HCT116 (cell line): ENCODE measurements around the gene ATG5. TPM values are rescaled to one million over a fixed set of nuclear protein-coding genes. Genes with fewer than 3 reads are reported as not detected.

Source experiments
- ATAC-seq: fragments of 200-7000 bp; cut with Tn5 transposase; 2 replicates; pipeline ENCODE4 v1.9.1; 2020; ENCODE audit warnings: mild to moderate bottlenecking, moderate library complexity
- BruUV-seq: library from RNA; stranded (reverse); fragments of 400-500 nt; replicated peaks from 2 replicates; lab custom pipeline; 2021; lab: Mats Ljungman, UMichigan
- CTCF ChIA-PET: fragments of 300-600 bp; sonication (Branson Sonifier 250); formaldehyde crosslinking; loops from one replicate; lab custom pipeline; 2021; ENCODE audit warnings: antibody characterized with exemption; lab: Charles Lee
- POLR2A ChIA-PET: fragments of 300-600, 350-600 bp; sonication (Branson Sonifier 250); formaldehyde crosslinking; loops from one replicate; lab custom pipeline; 2021; ENCODE audit warnings: antibody characterized with exemption; lab: Charles Lee
- RAD21 ChIA-PET, 2 experiments: fragments of 300-600 bp; sonication (Branson Sonifier 250); formaldehyde crosslinking; loops; one replicate each; lab custom pipeline; 2023; ENCODE audit warnings: low total read pairs in 2 of 2; ENCODE audit not compliant: uncharacterized antibody in 2 of 2, unreplicated experiment in 2 of 2, low non-redundant PET in 1 of 2; lab: Charles Lee
- DNase-seq: peaks from one replicate; pipeline ENCODE4 v3.0.0-alpha.2; 2010; ENCODE audit warnings: low read depth, low spot score
- H2AFZ ChIP-seq: fragments of 200-600 bp; shearing (Covaris generic), sonication (generic); 2 replicates; pipeline ENCODE4 v1.6.1; 2017; ENCODE audit warnings: low read depth, mixed run types, mixed read lengths, antibody characterized with exemption, low read length; ENCODE audit not compliant: poor library complexity, severe bottlenecking
- H3K27ac ChIP-seq: 2 replicates; pipeline ENCODE4 v1.5.1; 2012; ENCODE audit warnings: low read depth, low read length
- H3K27me3 ChIP-seq: fragments of 200-600 bp; sonication (generic); 2 replicates; pipeline ENCODE4 v1.6.1; 2016; ENCODE audit warnings: mixed run types, low read length, mixed read lengths; ENCODE audit not compliant: insufficient read depth
- H3K36me3 ChIP-seq, 2 experiments: fragments of 200-500 bp in 1 of 2; fragments of 200-600 bp in 1 of 2; sonication (Bioruptor generic) in 1 of 2; sonication (generic) in 1 of 2; 2 replicates each; pipeline versions ENCODE4 v1.5.1 to v1.6.1; 2014 to 2016; ENCODE audit warnings: low read length in 2 of 2, inconsistent platforms in 1 of 2, mixed read lengths in 1 of 2, mixed run types in 1 of 2; ENCODE audit not compliant: insufficient read depth in 2 of 2, control insufficient read depth in 1 of 2
- H3K4me1 ChIP-seq, 2 experiments: fragments of 200-600 bp in 1 of 2; sonication (generic) in 1 of 2; 2 replicates each; pipeline versions ENCODE4 v1.5.1 to v1.6.1; 2012 to 2017; ENCODE audit warnings: low read length in 2 of 2, inconsistent platforms in 1 of 2, mild to moderate bottlenecking in 1 of 2, mixed read lengths in 1 of 2, mixed run types in 1 of 2, moderate library complexity in 1 of 2; ENCODE audit not compliant: insufficient read depth in 2 of 2, control insufficient read depth in 1 of 2
- H3K4me2 ChIP-seq: fragments of 200-600 bp; sonication (generic); 2 replicates; pipeline ENCODE4 v1.6.1; 2017; ENCODE audit warnings: mixed run types, low read length, mixed read lengths
- H3K4me3 ChIP-seq, 2 experiments: fragments of 200-600 bp in 1 of 2; sonication (generic) in 1 of 2; replicated peaks in 1 of 2; 2 replicates each; pipeline ENCODE4 v1.5.1; 2011 to 2016; ENCODE audit warnings: low read length in 2 of 2, control low read depth in 1 of 2, low read depth in 1 of 2, mild to moderate bottlenecking in 1 of 2, mixed read lengths in 1 of 2, mixed run types in 1 of 2
- H3K79me2 ChIP-seq: fragments of 200-600 bp; sonication (generic); 2 replicates; pipeline ENCODE4 v1.6.1; 2017; ENCODE audit warnings: mild to moderate bottlenecking, mixed run types, low read length, moderate library complexity, mixed read lengths; ENCODE audit not compliant: insufficient read depth
- H3K9ac ChIP-seq: fragments of 200-600 bp; sonication (generic); 2 replicates; pipeline ENCODE4 v1.6.1; 2016; ENCODE audit warnings: low read length, mixed read lengths
- H3K9me2 ChIP-seq: fragments of 200-600 bp; sonication (generic), shearing (Covaris generic); 2 replicates; pipeline ENCODE4 v1.6.1; 2017; ENCODE audit warnings: mixed run types, mild to moderate bottlenecking, moderate library complexity; ENCODE audit not compliant: insufficient read depth
- H3K9me3 ChIP-seq, 2 experiments: fragments of 200-500 bp in 1 of 2; fragments of 200-600 bp in 1 of 2; sonication (Bioruptor generic) in 1 of 2; sonication (generic) in 1 of 2; 2 replicates each; pipeline ENCODE4 v1.6.1; 2014 to 2017; ENCODE audit warnings: low read length in 2 of 2, mixed read lengths in 2 of 2, inconsistent platforms in 1 of 2, low read depth in 1 of 2, mild to moderate bottlenecking in 1 of 2, mixed run types in 1 of 2, moderate library complexity in 1 of 2; ENCODE audit not compliant: control insufficient read depth in 1 of 2, insufficient read depth in 1 of 2
- H4K20me1 ChIP-seq: fragments of 200-600 bp; sonication (generic), shearing (Covaris generic); 2 replicates; pipeline ENCODE4 v1.6.1; 2017; ENCODE audit warnings: mixed run types, mild to moderate bottlenecking, moderate library complexity; ENCODE audit not compliant: insufficient read depth
- ATF3 ChIP-seq: IDR thresholded peaks from 2 replicates; pipeline ENCODE4 v1.6.1; 2012
- CBX3 ChIP-seq: IDR thresholded peaks from 2 replicates; pipeline ENCODE4 v1.6.1; 2012; ENCODE audit warnings: low read depth
- CEBPB ChIP-seq: IDR thresholded peaks from 2 replicates; pipeline ENCODE4 v1.6.1; 2012; ENCODE audit warnings: low read depth
- CTCF ChIP-seq, 3 experiments: fragments of 200-600 bp in 1 of 3; sonication (generic) in 1 of 3; IDR thresholded peaks in 2 of 3; conservative IDR thresholded peaks in 1 of 3; 2 replicates each; pipeline ENCODE4 v1.5.1; 2012 to 2017; ENCODE audit warnings: low read depth in 2 of 3, low read length in 2 of 3, antibody characterized with exemption in 1 of 3, borderline replicate concordance in 1 of 3, control low read depth in 1 of 3, mild to moderate bottlenecking in 1 of 3, mixed read lengths in 1 of 3, mixed run types in 1 of 3, moderate library complexity in 1 of 3; ENCODE audit not compliant: insufficient read depth in 1 of 3
- ELF1 ChIP-seq: IDR thresholded peaks from 2 replicates; pipeline ENCODE4 v1.6.1; 2012; ENCODE audit warnings: low read depth, borderline replicate concordance
- EZH2 ChIP-seq: fragments of 200-600 bp; sonication (generic); IDR thresholded peaks from 2 replicates; pipeline ENCODE4 v1.6.1; 2017; ENCODE audit warnings: antibody characterized with exemption, mixed run types
- EZH2phosphoT487 ChIP-seq: fragments of 200-600 bp; IDR thresholded peaks from 2 replicates; pipeline ENCODE4 v1.6.1; 2018; ENCODE audit warnings: antibody characterized with exemption, borderline replicate concordance
- JUND ChIP-seq: IDR thresholded peaks from 2 replicates; pipeline ENCODE4 v1.6.1; 2012
- POLR2AphosphoS5 ChIP-seq: IDR thresholded peaks from 2 replicates; pipeline ENCODE4 v1.6.1; 2011; ENCODE audit warnings: mild to moderate bottlenecking, low read depth, low read length, moderate library complexity
- RAD21 ChIP-seq: IDR thresholded peaks from 2 replicates; pipeline ENCODE4 v1.6.1; 2012; ENCODE audit warnings: low read depth, mild to moderate bottlenecking
- REST ChIP-seq: IDR thresholded peaks from 2 replicates; pipeline ENCODE4 v1.6.1; 2012; ENCODE audit warnings: low read depth
- SP1 ChIP-seq: IDR thresholded peaks from 2 replicates; pipeline ENCODE4 v1.6.1; 2012; ENCODE audit warnings: low read depth
- TCF7L2 ChIP-seq: IDR thresholded peaks from 2 replicates; pipeline ENCODE4 v1.7.0; 2011; ENCODE audit warnings: borderline replicate concordance, inconsistent platforms; ENCODE audit not compliant: insufficient read depth, insufficient read length; ENCODE audit errors: extremely low read depth
- ZBTB33 ChIP-seq: IDR thresholded peaks from 2 replicates; pipeline ENCODE4 v1.6.1; 2011; ENCODE audit warnings: mild to moderate bottlenecking, low read length, moderate library complexity; ENCODE audit not compliant: insufficient replicate concordance; ENCODE audit errors: extremely low read depth
- ZFX ChIP-seq: fragments of 450-650 bp; IDR thresholded peaks from 2 replicates; pipeline ENCODE4 v1.6.1; 2017
- ZNF274 ChIP-seq: fragments of 200-500 bp; sonication (Bioruptor generic); IDR thresholded peaks from 2 replicates; pipeline ENCODE4 v1.6.1; 2014; ENCODE audit warnings: mild to moderate bottlenecking, low read depth, low read length, inconsistent platforms
- intact Hi-C: fragments of 100-400 bp; cut with micrococcal nuclease; formaldehyde crosslinking; loops from 2 replicates; pipeline ENCODE4 v1.10.0; 2022
- total RNA-seq: library from RNA; stranded (reverse); gene quantifications from one replicate; pipeline ENCODE4 v1.2.1, GENCODE V29; 2021; ENCODE audit not compliant: unreplicated experiment

ATG5 gene
- total RNA-seq, 1 experiment from 2014 or later: 39.6 TPM

GRCh38 chr6:106321940-106322339 lies 3.6 kb downstream of the ATG5 start:
- Histone ChIP-seq H2AFZ (no peak overlapping the region), H4K20me1 (peaks cover 5% of the 10 kb centered on the region; the same call in 1 of the 2 replicates), H3K9me2 (no peaks in the 10 kb centered on the region), H3K27me3 (no peaks in the 10 kb centered on the region), H3K9ac (no peak overlapping the region), H3K27ac (no peak overlapping the region), H3K36me3 (no peaks in the 10 kb centered on the region), H3K79me2 (peaks cover 82% of the 10 kb centered on the region), H3K4me2 (no peak overlapping the region), H3K4me1 (peaks cover 6 to 16% of the 10 kb centered on the region in 2 experiments; a peak in 3 of 4 replicates), H3K4me3 (no peak overlapping the region), H3K9me3 (no peaks in the 10 kb centered on the region)
- BruUV-seq: no TSS peak
- intact Hi-C loops: no loop called here
- TF ChIP-seq EZH2 (no peak), ATF3 (no peak), REST (no peak), CTCF (IDR thresholded peaks at IDR 0.05 in 2 of 3, conservative IDR thresholded peaks at IDR 0.05 in 1 of 3; ENCODE audit: borderline replicate concordance in 1 of 3, insufficient read depth in 1 of 3, low read depth in 2 of 3, low read length in 2 of 3) (no peak), ZFX (no peak), EZH2phosphoT487 (no peak), POLR2AphosphoS5 (no peak), ELF1 (no peak), TCF7L2 (no peak), SP1 (no peak), CBX3 (no peak), CEBPB (no peak), RAD21 (no peak), ZBTB33 (no peak), ZNF274 (no peak), JUND (no peak)
- ATAC-seq (no peak), DNase-seq (no peak)
- POLR2A ChIA-PET: no interaction called here
- CTCF ChIA-PET: no interaction called here
- RAD21 ChIA-PET: no interaction called here
